LNCAP (cell line): ENCODE data around the gene KCNH2.

ENCODE experiments used
- TF ChIP-seq, protein P1 (sequence below): fragments of 450-650 bp; IDR thresholded peaks from 2 replicates; pipeline ENCODE4 v1.5.1; 2017; ENCODE audit warnings: mild to moderate bottlenecking

Gene KCNH2

DNA sequence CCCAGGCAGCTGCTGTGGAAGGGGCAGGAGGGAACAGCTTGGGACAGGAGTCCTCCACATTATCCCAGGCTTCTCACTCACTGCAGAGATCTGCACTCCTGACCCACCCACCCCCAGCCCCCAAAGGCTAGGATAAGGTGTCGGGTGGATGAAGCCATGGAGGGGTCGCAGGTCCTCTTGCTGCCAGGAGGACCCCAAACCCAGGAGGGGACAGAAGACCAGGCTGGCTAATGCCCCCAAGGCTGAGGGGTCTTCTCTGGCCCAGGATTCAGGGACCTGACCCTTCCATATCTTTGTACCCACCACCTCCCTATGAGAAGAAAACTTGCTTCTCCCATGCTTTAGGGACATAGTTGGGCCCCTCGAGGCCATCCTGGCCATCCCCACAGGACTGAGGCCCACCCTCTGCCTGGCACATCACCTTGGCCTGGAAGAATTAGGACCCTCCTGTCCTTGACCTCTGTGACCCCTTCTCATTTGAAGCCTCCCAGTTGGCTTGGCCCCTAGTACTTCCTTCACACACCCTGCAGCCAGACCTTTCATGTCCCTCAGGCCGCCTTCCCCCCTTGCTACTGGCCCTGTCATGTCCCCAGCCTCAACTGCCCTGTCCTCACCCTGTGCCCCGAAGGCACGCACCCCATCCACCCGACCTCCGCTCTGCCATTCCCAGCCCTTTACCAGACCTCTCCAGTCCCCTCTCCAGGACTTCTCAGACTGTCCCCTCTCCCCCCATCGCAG, 21.6 kb downstream of the KCNH2 start:
- TF ChIP-seq, protein P1, sequence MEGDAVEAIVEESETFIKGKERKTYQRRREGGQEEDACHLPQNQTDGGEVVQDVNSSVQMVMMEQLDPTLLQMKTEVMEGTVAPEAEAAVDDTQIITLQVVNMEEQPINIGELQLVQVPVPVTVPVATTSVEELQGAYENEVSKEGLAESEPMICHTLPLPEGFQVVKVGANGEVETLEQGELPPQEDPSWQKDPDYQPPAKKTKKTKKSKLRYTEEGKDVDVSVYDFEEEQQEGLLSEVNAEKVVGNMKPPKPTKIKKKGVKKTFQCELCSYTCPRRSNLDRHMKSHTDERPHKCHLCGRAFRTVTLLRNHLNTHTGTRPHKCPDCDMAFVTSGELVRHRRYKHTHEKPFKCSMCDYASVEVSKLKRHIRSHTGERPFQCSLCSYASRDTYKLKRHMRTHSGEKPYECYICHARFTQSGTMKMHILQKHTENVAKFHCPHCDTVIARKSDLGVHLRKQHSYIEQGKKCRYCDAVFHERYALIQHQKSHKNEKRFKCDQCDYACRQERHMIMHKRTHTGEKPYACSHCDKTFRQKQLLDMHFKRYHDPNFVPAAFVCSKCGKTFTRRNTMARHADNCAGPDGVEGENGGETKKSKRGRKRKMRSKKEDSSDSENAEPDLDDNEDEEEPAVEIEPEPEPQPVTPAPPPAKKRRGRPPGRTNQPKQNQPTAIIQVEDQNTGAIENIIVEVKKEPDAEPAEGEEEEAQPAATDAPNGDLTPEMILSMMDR = no peak

DNA sequence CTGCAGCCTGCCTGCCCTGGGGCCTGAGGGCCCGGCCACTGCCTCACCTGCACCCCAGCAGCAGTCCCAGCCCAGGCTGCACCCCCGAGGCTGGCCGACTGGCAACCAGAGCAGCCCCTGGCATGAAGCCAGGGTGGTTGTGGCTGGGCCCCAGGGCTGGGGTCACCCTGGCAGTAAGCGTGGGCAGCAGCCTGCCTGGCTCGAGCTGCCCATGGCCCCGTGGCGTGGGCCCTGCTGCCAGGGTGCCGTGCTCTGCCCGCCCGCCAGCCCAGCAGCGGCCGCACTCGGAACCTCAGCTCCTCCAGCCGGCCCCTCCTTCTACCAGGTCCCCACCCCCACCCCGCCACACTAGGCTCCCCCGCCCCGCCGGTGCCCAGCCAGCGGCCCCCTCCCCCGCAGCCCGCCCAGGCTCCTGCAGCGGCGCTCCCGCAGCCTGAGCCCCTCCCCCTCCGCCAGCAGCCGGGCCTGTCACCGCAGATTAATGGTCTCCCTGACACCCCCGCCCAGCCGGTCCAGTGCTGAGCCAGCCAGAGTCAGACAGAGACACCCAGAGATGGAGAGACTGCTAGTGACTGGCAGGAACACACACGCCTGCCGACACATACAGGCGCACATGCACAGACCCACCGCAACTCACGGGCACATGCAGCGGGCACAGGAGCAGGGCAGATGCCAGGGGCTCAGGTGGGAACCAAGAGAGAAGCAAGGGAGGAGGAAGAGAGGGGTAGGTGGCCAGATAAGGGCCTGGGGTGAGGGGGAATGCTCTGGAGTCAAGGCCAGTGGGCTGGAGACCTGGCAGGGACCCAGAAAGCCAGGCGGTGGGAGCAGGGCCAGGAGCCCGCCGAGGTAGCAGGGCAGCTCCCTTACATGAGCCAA, 22.4 kb downstream of the KCNH2 start:
- TF ChIP-seq, protein P1 = no peak

DNA sequence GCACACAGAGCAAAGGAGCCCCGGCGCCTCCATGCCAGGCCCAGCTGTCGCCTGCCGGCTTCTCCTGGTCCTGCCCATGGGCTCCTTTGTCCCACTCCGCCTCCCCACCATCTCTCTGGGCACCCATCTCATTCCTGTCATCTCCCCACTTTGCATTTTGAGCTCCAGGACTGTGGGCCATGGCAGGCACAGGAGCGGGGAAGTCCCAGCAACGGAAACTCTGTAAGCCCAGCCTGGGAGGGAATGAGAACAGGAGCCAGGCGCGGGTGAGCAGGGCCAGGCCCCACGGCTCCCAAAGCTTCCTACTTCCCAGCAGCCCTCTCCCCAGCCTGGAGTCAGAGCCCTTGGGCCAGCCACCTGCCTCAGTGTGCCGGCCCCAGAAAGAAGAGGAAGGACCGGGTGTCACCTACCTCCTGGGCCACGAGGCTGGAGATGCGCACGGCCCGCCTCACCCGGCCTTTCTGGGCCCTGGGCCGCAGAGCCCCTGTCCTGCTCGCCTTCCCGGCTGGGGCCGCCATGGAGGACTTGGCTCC, 23.1 kb downstream of the KCNH2 start:
- TF ChIP-seq, protein P1 = no peak

DNA sequence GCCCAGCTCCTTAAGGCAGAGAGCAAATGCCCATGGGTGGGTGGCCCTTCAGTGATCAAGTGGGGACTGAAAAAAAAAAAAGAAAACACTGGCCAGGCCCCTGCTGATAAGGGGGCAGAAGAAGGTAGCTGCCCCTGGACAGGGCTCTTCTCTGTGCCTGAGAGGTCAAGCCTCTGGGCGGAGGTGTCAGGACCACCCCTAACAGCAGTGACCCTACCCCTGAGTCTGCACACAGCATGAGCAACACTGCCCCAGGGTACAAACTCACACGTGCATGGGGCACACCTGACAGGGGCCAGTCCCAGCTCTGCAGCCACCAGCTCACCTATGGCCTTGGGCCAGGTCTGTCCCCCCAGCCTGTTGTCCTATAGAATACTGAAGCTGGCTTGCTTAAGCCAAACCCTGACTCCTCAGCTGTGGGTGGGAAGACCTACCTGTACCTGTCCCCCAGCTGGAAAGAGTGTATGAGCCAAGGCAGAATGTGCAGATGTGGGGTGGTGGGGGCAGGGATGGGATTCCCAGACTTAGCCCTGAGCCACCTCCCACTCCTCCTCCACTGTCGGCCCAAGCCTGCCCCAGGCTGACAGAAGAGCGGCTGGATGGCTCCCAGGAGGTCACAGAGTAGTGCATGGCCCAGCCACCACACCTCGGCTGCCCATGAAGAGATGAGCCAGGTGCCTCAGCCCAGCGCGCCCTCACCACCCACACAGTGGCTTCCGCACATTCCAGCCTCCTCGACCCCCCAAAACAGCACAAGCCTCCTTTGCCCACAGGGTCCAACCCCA, 23.7 kb downstream of the KCNH2 start:
- TF ChIP-seq, protein P1 = no peak

DNA sequence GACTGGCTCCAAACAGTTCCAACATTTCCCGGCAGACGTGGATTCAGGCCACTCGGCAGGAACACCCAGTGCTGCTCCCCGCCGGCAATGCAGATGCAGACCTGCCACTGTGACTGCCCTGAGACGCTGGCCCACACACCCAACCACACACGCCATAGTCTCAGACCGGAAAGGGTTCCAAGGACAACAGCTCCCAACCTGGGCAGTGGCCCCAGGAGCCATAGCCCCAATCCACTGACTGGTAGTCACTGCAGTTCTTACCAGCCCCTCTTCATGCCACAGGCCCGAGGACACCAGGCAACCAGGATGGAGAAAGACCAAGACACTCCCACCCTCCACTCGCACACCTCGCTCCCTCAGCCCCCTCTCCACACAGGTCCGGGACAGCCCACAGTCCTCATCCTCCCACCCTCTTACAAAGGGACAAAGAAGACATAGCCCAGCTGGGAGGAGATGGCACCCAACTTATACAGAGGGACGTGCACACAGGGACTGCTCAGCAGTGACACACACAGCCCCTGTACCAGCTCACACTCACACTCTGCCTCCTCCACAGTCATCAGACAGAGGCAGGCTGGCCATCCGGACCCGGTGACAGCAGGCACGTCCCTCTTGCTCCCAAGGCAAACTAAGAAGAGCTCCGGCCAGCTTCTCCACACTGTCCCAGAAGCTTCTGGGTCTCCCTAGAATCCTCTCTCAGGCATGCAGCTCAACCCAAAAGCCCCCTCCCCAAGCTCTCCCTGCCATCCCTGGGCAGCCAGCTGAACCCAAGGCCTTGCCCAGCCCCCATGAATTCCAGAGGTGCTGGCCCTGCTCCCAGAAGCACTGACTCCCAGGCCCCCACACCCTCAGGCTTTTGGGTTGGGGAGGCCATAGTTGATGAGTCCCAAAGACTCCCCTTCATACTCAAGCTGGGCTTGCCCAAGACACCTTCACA, 24.8 kb downstream of the KCNH2 start:
- TF ChIP-seq, protein P1 = no peak

DNA sequence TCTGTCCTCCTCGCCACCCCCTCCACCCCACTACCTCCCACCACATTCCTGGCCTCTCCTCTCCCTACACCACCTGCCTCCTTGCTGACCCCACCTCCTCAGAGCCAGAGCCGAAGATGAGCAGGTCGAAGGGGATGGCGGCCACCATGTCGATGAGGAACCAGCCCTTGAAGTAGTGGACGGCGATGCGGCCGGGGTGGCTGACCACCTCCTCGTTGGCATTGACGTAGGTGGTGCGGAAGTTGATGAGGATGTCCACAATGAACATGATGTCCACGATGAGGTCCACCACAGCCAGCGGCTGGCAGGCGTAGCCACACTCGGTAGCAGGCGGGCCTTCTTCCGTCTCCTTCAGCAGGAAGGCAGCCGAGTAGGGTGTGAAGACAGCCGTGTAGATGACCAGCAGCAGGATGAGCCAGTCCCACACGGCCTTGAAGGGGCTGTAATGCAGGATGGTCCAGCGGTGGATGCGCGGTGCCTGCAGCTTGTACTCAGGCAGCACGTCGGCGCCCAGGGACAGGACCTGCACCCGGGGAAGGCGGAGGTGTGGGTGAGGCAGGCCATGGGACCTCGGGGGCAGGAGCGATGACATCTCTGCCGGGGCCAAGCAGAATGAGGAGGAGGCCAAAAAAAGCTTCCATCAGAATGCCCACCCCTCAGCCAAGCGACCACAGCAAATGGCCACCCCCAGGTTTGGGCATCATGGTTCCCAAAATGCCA, 25.6 kb downstream of the KCNH2 start:
- TF ChIP-seq, protein P1 = no peak
